HCT116 (cell line): ENCODE measurements around the gene TAMALIN. TPM values are rescaled to one million over a fixed set of nuclear protein-coding genes. Genes with fewer than 3 reads are reported as not detected.
"Not testable (repeated sequence)": the region's sequence is repeated elsewhere in the genome, so short reads cannot be mapped to it uniquely, and the experiment has no call there.

ENCODE experiments used
- ATAC-seq: fragments of 200-7000 bp; cut with Tn5 transposase; 2 replicates; pipeline ENCODE4 v1.9.1; 2020; ENCODE audit warnings: mild to moderate bottlenecking, moderate library complexity
- BruUV-seq: library from RNA; stranded (reverse); fragments of 400-500 nt; replicated peaks from 2 replicates; lab custom pipeline; 2021; lab: Mats Ljungman, UMichigan
- CTCF ChIA-PET: fragments of 300-600 bp; sonication (Branson Sonifier 250); formaldehyde crosslinking; loops from one replicate; lab custom pipeline; 2021; ENCODE audit warnings: antibody characterized with exemption; lab: Charles Lee
- POLR2A ChIA-PET: fragments of 300-600, 350-600 bp; sonication (Branson Sonifier 250); formaldehyde crosslinking; loops from one replicate; lab custom pipeline; 2021; ENCODE audit warnings: antibody characterized with exemption; lab: Charles Lee
- RAD21 ChIA-PET, 2 experiments: fragments of 300-600 bp; sonication (Branson Sonifier 250); formaldehyde crosslinking; loops; one replicate each; lab custom pipeline; 2023; ENCODE audit warnings: low total read pairs in 2 of 2; ENCODE audit not compliant: uncharacterized antibody in 2 of 2, unreplicated experiment in 2 of 2, low non-redundant PET in 1 of 2; lab: Charles Lee
- DNase-seq: peaks from one replicate; pipeline ENCODE4 v3.0.0-alpha.2; 2010; ENCODE audit warnings: low read depth, low spot score
- H2AFZ ChIP-seq: fragments of 200-600 bp; shearing (Covaris generic), sonication (generic); 2 replicates; pipeline ENCODE4 v1.6.1; 2017; ENCODE audit warnings: low read depth, mixed run types, mixed read lengths, antibody characterized with exemption, low read length; ENCODE audit not compliant: poor library complexity, severe bottlenecking
- H3K27ac ChIP-seq: 2 replicates; pipeline ENCODE4 v1.5.1; 2012; ENCODE audit warnings: low read depth, low read length
- H3K27me3 ChIP-seq: fragments of 200-600 bp; sonication (generic); 2 replicates; pipeline ENCODE4 v1.6.1; 2016; ENCODE audit warnings: mixed run types, low read length, mixed read lengths; ENCODE audit not compliant: insufficient read depth
- H3K36me3 ChIP-seq, 2 experiments: fragments of 200-500 bp in 1 of 2; fragments of 200-600 bp in 1 of 2; sonication (Bioruptor generic) in 1 of 2; sonication (generic) in 1 of 2; 2 replicates each; pipeline versions ENCODE4 v1.5.1 to v1.6.1; 2014 to 2016; ENCODE audit warnings: low read length in 2 of 2, inconsistent platforms in 1 of 2, mixed read lengths in 1 of 2, mixed run types in 1 of 2; ENCODE audit not compliant: insufficient read depth in 2 of 2, control insufficient read depth in 1 of 2
- H3K4me1 ChIP-seq, 2 experiments: fragments of 200-600 bp in 1 of 2; sonication (generic) in 1 of 2; 2 replicates each; pipeline versions ENCODE4 v1.5.1 to v1.6.1; 2012 to 2017; ENCODE audit warnings: low read length in 2 of 2, inconsistent platforms in 1 of 2, mild to moderate bottlenecking in 1 of 2, mixed read lengths in 1 of 2, mixed run types in 1 of 2, moderate library complexity in 1 of 2; ENCODE audit not compliant: insufficient read depth in 2 of 2, control insufficient read depth in 1 of 2
- H3K4me2 ChIP-seq: fragments of 200-600 bp; sonication (generic); 2 replicates; pipeline ENCODE4 v1.6.1; 2017; ENCODE audit warnings: mixed run types, low read length, mixed read lengths
- H3K4me3 ChIP-seq, 2 experiments: fragments of 200-600 bp in 1 of 2; sonication (generic) in 1 of 2; replicated peaks in 1 of 2; 2 replicates each; pipeline ENCODE4 v1.5.1; 2011 to 2016; ENCODE audit warnings: low read length in 2 of 2, control low read depth in 1 of 2, low read depth in 1 of 2, mild to moderate bottlenecking in 1 of 2, mixed read lengths in 1 of 2, mixed run types in 1 of 2
- H3K79me2 ChIP-seq: fragments of 200-600 bp; sonication (generic); 2 replicates; pipeline ENCODE4 v1.6.1; 2017; ENCODE audit warnings: mild to moderate bottlenecking, mixed run types, low read length, moderate library complexity, mixed read lengths; ENCODE audit not compliant: insufficient read depth
- H3K9ac ChIP-seq: fragments of 200-600 bp; sonication (generic); 2 replicates; pipeline ENCODE4 v1.6.1; 2016; ENCODE audit warnings: low read length, mixed read lengths
- H3K9me2 ChIP-seq: fragments of 200-600 bp; sonication (generic), shearing (Covaris generic); 2 replicates; pipeline ENCODE4 v1.6.1; 2017; ENCODE audit warnings: mixed run types, mild to moderate bottlenecking, moderate library complexity; ENCODE audit not compliant: insufficient read depth
- H3K9me3 ChIP-seq, 2 experiments: fragments of 200-500 bp in 1 of 2; fragments of 200-600 bp in 1 of 2; sonication (Bioruptor generic) in 1 of 2; sonication (generic) in 1 of 2; 2 replicates each; pipeline ENCODE4 v1.6.1; 2014 to 2017; ENCODE audit warnings: low read length in 2 of 2, mixed read lengths in 2 of 2, inconsistent platforms in 1 of 2, low read depth in 1 of 2, mild to moderate bottlenecking in 1 of 2, mixed run types in 1 of 2, moderate library complexity in 1 of 2; ENCODE audit not compliant: control insufficient read depth in 1 of 2, insufficient read depth in 1 of 2
- H4K20me1 ChIP-seq: fragments of 200-600 bp; sonication (generic), shearing (Covaris generic); 2 replicates; pipeline ENCODE4 v1.6.1; 2017; ENCODE audit warnings: mixed run types, mild to moderate bottlenecking, moderate library complexity; ENCODE audit not compliant: insufficient read depth
- EGR1 ChIP-seq: IDR thresholded peaks from 2 replicates; pipeline ENCODE4 v1.6.1; 2012; ENCODE audit warnings: low read depth
- EZH2 ChIP-seq: fragments of 200-600 bp; sonication (generic); IDR thresholded peaks from 2 replicates; pipeline ENCODE4 v1.6.1; 2017; ENCODE audit warnings: antibody characterized with exemption, mixed run types
- JUND ChIP-seq: IDR thresholded peaks from 2 replicates; pipeline ENCODE4 v1.6.1; 2012
- MAX ChIP-seq: IDR thresholded peaks from 2 replicates; pipeline ENCODE4 v1.6.1; 2012
- POLR2AphosphoS5 ChIP-seq: IDR thresholded peaks from 2 replicates; pipeline ENCODE4 v1.6.1; 2011; ENCODE audit warnings: mild to moderate bottlenecking, low read depth, low read length, moderate library complexity
- RAD21 ChIP-seq: IDR thresholded peaks from 2 replicates; pipeline ENCODE4 v1.6.1; 2012; ENCODE audit warnings: low read depth, mild to moderate bottlenecking
- SP1 ChIP-seq: IDR thresholded peaks from 2 replicates; pipeline ENCODE4 v1.6.1; 2012; ENCODE audit warnings: low read depth
- SRF ChIP-seq: IDR thresholded peaks from 2 replicates; pipeline ENCODE4 v1.6.1; 2012; ENCODE audit warnings: low read depth
- TCF7L2 ChIP-seq: IDR thresholded peaks from 2 replicates; pipeline ENCODE4 v1.7.0; 2011; ENCODE audit warnings: borderline replicate concordance, inconsistent platforms; ENCODE audit not compliant: insufficient read depth, insufficient read length; ENCODE audit errors: extremely low read depth
- YY1 ChIP-seq: IDR thresholded peaks from 2 replicates; pipeline ENCODE4 v1.6.1; 2011; ENCODE audit warnings: low read length, low read depth, moderate library complexity, mild to moderate bottlenecking; ENCODE audit not compliant: insufficient replicate concordance; ENCODE audit errors: extremely low read depth
- ZBTB33 ChIP-seq: IDR thresholded peaks from 2 replicates; pipeline ENCODE4 v1.6.1; 2011; ENCODE audit warnings: mild to moderate bottlenecking, low read length, moderate library complexity; ENCODE audit not compliant: insufficient replicate concordance; ENCODE audit errors: extremely low read depth
- ZNF274 ChIP-seq: fragments of 200-500 bp; sonication (Bioruptor generic); IDR thresholded peaks from 2 replicates; pipeline ENCODE4 v1.6.1; 2014; ENCODE audit warnings: mild to moderate bottlenecking, low read depth, low read length, inconsistent platforms
- intact Hi-C: fragments of 100-400 bp; cut with micrococcal nuclease; formaldehyde crosslinking; loops from 2 replicates; pipeline ENCODE4 v1.10.0; 2022
- total RNA-seq: library from RNA; stranded (reverse); gene quantifications from one replicate; pipeline ENCODE4 v1.2.1, GENCODE V29; 2021; ENCODE audit not compliant: unreplicated experiment

TAMALIN gene
- total RNA-seq, 1 experiment from 2014 or later = 1.1 TPM

GRCh38 chr12:51977320-51977753 is 29.4 kb upstream of the TAMALIN start (continued):
- TF ChIP-seq YY1 (no peak), SP1 (no peak), MAX (no peak), JUND (no peak), SRF (no peak), POLR2AphosphoS5 (no peak), ZNF274 (no peak), RAD21 (no peak), EGR1 (no peak), TCF7L2 (no peak), EZH2 (no peak), ZBTB33 (no peak)

GRCh38 chr12:51979306-51979705 is 27.4 kb upstream of the TAMALIN start:
- BruUV-seq, ATAC-seq, H3K4me2 ChIP-seq, H3K27me3 ChIP-seq, H3K79me2 ChIP-seq, H3K9me3 ChIP-seq, H2AFZ ChIP-seq, RAD21 ChIA-PET, DNase-seq, H3K9me2 ChIP-seq, H3K4me3 ChIP-seq, H4K20me1 ChIP-seq, H3K4me1 ChIP-seq, H3K9ac ChIP-seq, H3K27ac ChIP-seq, POLR2A ChIA-PET: not testable (repeated sequence)
- intact Hi-C loops = loop anchor here (5.0 kb wide), 1 partner anchor 152 kb away; no protein-coding TSS in a partner anchor
- peaks cover 21 to 34% of the 10 kb centered on the region in 2 experiments for H3K36me3 ChIP-seq
- CTCF ChIA-PET = interaction anchor here (1.0 kb wide), 1 partner anchor 46 kb away, joined by 3 read pairs; no protein-coding TSS in a partner anchor
